Osteoblast (primary cell): ENCODE data around the gene IZUMO1R. TPM values are rescaled to one million over a fixed set of nuclear protein-coding genes. Genes with fewer than 3 reads are reported as not detected.

ENCODE experiments used
- DNase-seq: peaks from one replicate; pipeline ENCODE4 v3.0.0; 2011; ENCODE audit warnings: low spot score, mixed read lengths; ENCODE audit not compliant: insufficient read length; ENCODE audit errors: missing footprints
- H2AFZ ChIP-seq: 2 replicates; pipeline ENCODE4 v1.6.0; 2011; ENCODE audit warnings: mild to moderate bottlenecking, low read length
- H3K27ac ChIP-seq: 2 replicates; pipeline ENCODE4 v1.5.1; 2011; ENCODE audit warnings: mild to moderate bottlenecking, low read depth, low read length, moderate library complexity
- H3K27me3 ChIP-seq: 2 replicates; pipeline ENCODE4 v1.6.0; 2012; ENCODE audit warnings: mild to moderate bottlenecking, control low read depth, inconsistent platforms, low read length, moderate library complexity; ENCODE audit not compliant: insufficient read depth
- H3K36me3 ChIP-seq: 2 replicates; pipeline ENCODE4 v1.5.1; 2011; ENCODE audit warnings: mild to moderate bottlenecking, low read length, control low read depth, moderate library complexity; ENCODE audit not compliant: insufficient read depth
- H3K4me1 ChIP-seq: 2 replicates; pipeline ENCODE4 v1.5.1; 2011; ENCODE audit warnings: mild to moderate bottlenecking, low read length, control low read depth, moderate library complexity; ENCODE audit not compliant: insufficient read depth
- H3K4me2 ChIP-seq: 2 replicates; pipeline ENCODE4 v1.6.0; 2011; ENCODE audit warnings: mild to moderate bottlenecking, low read length; ENCODE audit not compliant: insufficient read depth
- H3K4me3 ChIP-seq: fragments of 200-600 bp; sonication (generic); 3 replicates; pipeline ENCODE4 v1.5.1; 2012; ENCODE audit warnings: mild to moderate bottlenecking, low read length, inconsistent platforms; ENCODE audit not compliant: insufficient read depth
- H3K79me2 ChIP-seq: 2 replicates; pipeline ENCODE4 v1.6.0; 2012; ENCODE audit warnings: mild to moderate bottlenecking, low read length, control low read depth, inconsistent platforms; ENCODE audit not compliant: insufficient read depth
- H3K9me3 ChIP-seq: 2 replicates; pipeline ENCODE4 v1.5.1; 2011; ENCODE audit warnings: low read depth, low read length, control low read depth
- H4K20me1 ChIP-seq: 2 replicates; pipeline ENCODE4 v1.6.0; 2012; ENCODE audit warnings: mild to moderate bottlenecking, low read length, control low read depth; ENCODE audit not compliant: insufficient read depth
- CTCF ChIP-seq: IDR thresholded peaks from 2 replicates; pipeline ENCODE4 v1.5.1; 2011; ENCODE audit warnings: mild to moderate bottlenecking, low read depth, low read length, moderate library complexity; ENCODE audit errors: extremely low read depth
- total RNA-seq: library from RNA; depleted of rRNA; stranded (reverse); fragments of >200 nt; gene quantifications from 2 replicates; pipeline ENCODE4 v1.2.3, GENCODE V29; 2012

Gene IZUMO1R
- total RNA-seq, 1 donor, result not detected

DNA sequence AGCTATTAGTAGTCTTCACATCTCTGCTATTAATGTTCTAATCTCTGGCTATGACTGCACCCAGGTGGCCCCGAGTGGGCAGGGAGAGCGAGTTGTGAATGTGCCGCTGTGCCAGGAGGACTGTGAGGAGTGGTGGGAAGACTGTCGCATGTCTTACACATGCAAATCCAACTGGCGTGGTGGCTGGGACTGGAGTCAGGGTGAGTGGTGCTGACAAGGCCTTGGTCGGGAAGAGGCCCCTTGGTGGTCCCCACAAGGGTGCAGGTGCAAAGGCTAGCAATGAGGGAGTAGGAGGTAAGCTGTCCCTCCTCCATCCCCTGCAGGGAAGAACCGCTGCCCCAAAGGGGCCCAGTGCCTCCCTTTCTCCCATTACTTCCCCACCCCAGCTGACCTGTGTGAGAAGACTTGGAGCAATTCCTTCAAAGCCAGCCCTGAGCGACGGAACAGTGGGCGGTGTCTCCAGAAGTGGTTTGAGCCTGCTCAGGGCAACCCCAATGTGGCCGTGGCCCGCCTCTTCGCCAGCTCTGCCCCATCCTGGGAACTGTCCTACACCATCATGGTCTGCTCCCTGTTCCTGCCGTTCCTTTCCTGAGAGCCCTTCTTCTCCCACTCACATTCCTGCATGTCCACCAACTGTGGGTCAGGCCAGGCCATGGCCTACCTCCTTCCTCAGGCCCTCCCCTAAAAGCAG lies 2.9 kb downstream of the IZUMO1R start:
- Histone ChIP-seq H2AFZ (no peak overlapping the region), H3K79me2 (no peaks in the 10 kb centered on the region), H3K4me1 (peaks cover 7% of the 10 kb centered on the region), H4K20me1 (no peaks in the 10 kb centered on the region), H3K27me3 (no peaks in the 10 kb centered on the region), H3K36me3 (no peaks in the 10 kb centered on the region), H3K4me3 (no peak overlapping the region), H3K4me2 (no peak overlapping the region), H3K9me3 (no peaks in the 10 kb centered on the region), H3K27ac (no peak overlapping the region)
- no peak for DNase-seq
- no peak for TF ChIP-seq CTCF

GRCh38 chr11:94308024-94308423 lies 3.6 kb downstream of the IZUMO1R start:
- no peak overlapping the region for H2AFZ ChIP-seq
- no peaks in the 10 kb centered on the region for H3K9me3 ChIP-seq
- H3K4me3 ChIP-seq, result no peak overlapping the region
- H3K27ac ChIP-seq, result no peak overlapping the region
- no peak overlapping the region for H3K4me2 ChIP-seq
- H3K4me1 ChIP-seq, result peaks cover 7% of the 10 kb centered on the region
- H3K79me2 ChIP-seq, result no peaks in the 10 kb centered on the region
- H4K20me1 ChIP-seq, result no peaks in the 10 kb centered on the region
- H3K27me3 ChIP-seq, result no peaks in the 10 kb centered on the region
- no peaks in the 10 kb centered on the region for H3K36me3 ChIP-seq
- no peak for DNase-seq
- no peak for TF ChIP-seq CTCF

GRCh38 chr11:94309757-94310156 lies 5.4 kb downstream of the IZUMO1R start:
- Histone ChIP-seq H3K36me3 (no peaks in the 10 kb centered on the region), H3K79me2 (no peaks in the 10 kb centered on the region), H4K20me1 (no peaks in the 10 kb centered on the region), H3K4me2 (no peak overlapping the region), H3K4me3 (no peak overlapping the region), H3K4me1 (no peaks in the 10 kb centered on the region), H3K27me3 (no peaks in the 10 kb centered on the region), H3K9me3 (no peaks in the 10 kb centered on the region), H3K27ac (no peak overlapping the region), H2AFZ (no peak overlapping the region)
- TF ChIP-seq CTCF, result no peak
- no peak for DNase-seq

DNA sequence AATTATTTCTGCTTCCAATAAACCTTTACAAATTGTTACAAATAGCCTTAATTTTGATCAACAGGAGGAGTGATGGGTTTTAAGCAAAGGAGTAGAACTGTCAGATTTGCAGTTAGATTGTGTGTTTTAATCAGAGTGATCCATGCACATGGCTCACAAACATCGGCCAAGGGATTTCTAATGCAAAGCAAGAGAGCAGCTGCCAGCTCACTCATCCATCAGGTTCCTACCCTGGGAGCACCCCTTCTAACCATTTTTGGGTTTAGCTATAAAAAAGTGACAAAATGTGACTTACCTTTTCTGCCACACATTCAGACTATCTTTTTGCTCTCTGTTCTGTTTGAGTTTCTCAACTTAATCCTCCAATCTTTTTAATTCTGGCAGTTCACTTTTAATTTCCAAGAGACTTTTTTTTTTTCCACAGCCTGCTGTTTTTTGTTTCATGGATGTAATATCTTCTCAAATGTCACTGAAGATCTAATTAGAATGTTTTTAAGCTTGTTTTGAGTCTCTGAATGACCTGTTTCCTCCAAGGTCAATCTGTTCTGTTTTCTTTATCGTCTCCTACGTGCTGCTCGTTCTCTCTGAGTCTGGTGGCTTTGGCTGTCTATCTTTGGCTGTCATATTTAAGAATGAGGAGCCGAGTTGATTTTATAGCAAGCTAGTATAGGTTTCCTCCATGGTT lies 6.0 kb downstream of the IZUMO1R start:
- H4K20me1 ChIP-seq, result no peaks in the 10 kb centered on the region
- H3K27me3 ChIP-seq, result no peaks in the 10 kb centered on the region
- H3K4me2 ChIP-seq, result no peak overlapping the region
- H3K27ac ChIP-seq, result no peak overlapping the region
- no peak overlapping the region for H2AFZ ChIP-seq
- TF ChIP-seq CTCF, result no peak
- no peaks in the 10 kb centered on the region for H3K9me3 ChIP-seq
- no peak for DNase-seq
- no peaks in the 10 kb centered on the region for H3K79me2 ChIP-seq
- H3K4me1 ChIP-seq, result no peaks in the 10 kb centered on the region
- no peak overlapping the region for H3K4me3 ChIP-seq
- no peaks in the 10 kb centered on the region for H3K36me3 ChIP-seq
